SK-N-MC (cell line): ENCODE results near the gene CNOT6L.

Source experiments
- EZH2 ChIP-seq: fragments of 200-600 bp; sonication (generic); IDR thresholded peaks from one replicate; pipeline ENCODE4 v1.6.1; 2017; ENCODE audit warnings: antibody characterized with exemption
- FOXP2 ChIP-seq: optimal IDR thresholded peaks from 2 replicates; pipeline ENCODE3; 2011; ENCODE audit warnings: mild to moderate bottlenecking, moderate library complexity; ENCODE audit not compliant: insufficient read depth; ENCODE audit errors: extremely low read length, control extremely low read depth
- POLR2AphosphoS5 ChIP-seq: IDR thresholded peaks from 2 replicates; pipeline ENCODE4 v1.6.1; 2012; ENCODE audit warnings: mild to moderate bottlenecking, low read depth, low read length, borderline replicate concordance

DNA sequence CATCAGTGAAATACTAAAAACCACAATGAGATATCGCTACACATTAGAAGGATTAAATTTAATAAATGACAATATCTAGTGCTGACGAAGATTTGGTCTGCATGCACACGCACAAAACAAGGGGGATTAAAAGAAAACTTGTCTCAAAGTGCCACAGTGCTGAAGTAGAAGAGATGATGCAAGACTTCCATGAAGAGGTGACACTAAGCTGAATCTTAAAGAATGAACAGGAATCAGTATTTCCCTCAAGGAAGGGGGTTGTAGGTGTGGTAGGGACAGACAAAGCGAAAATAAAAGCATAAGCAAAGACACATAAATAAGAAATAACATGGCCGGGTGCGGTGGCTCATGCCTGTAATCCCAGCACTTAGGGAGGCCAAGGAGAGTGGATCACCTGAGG is 33.5 kb downstream of the CNOT6L start:
- no peak for TF ChIP-seq EZH2
- TF ChIP-seq POLR2AphosphoS5 = no peak
- TF ChIP-seq FOXP2 = no peak
